DMS 273 treated with DMSO at 0.1 percent for 48 hours (cell line): ENCODE measurements around the gene DNAH14.
"Not testable (repeated sequence)": the region's sequence is repeated elsewhere in the genome, so short reads cannot be mapped to it uniquely, and the experiment has no call there.

Experiments used
- DNase-seq: peaks from one replicate; lab custom pipeline; 2025; lab: John Stamatoyannopoulos, UW

DNAH14 gene

DNA sequence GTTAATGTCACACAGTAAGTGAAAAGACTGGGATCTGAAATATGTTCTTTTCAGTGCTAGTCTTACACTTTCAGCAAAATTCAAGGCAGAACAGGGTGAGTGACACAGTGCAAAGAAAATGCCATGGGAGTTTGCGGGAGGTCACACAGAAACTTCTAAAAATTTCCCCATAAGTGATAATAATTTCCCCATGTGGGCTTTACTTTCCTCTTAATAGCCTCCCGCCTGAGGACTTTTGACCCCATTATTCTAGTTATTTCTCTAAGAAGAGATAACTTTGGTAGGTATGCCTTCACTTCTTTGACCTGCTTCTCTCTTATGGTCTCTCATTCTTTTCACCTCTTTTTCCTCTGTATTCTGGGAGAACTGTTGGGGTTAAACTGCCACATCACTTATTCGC lies 8.1 kb upstream of the DNAH14 start:
- DNase-seq = no peak

- DNase-seq = peak; percentile 7
Observed at GRCh38 chr1:224922404-224923164, 6.9 kb upstream of the DNAH14 start.

- DNase-seq = no peak
Observed at GRCh38 chr1:224923726-224924125, 5.7 kb upstream of the DNAH14 start.

DNA sequence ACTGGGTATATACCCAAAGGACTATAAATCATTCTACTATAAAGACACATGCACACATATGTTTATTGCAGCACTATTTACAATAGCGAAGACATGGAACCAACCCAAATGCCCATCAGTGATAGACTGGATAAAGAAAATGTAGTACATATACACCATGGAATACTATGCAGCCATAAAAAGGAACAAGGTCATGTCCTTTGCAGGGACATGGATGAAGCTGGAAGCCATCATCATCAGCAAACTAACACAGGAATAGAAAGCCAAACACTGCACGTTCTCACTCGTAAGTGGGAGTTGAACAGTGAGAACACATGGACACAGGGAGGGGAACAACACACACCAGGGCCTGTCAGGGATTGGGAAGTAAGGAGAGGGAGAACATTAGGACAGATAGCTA lies 1.8 kb upstream of the DNAH14 start:
- DNase-seq = not testable (repeated sequence)

- DNase-seq = no peak
Observed at GRCh38 chr1:224928906-224929305, 569 bp upstream of the DNAH14 start.

DNA sequence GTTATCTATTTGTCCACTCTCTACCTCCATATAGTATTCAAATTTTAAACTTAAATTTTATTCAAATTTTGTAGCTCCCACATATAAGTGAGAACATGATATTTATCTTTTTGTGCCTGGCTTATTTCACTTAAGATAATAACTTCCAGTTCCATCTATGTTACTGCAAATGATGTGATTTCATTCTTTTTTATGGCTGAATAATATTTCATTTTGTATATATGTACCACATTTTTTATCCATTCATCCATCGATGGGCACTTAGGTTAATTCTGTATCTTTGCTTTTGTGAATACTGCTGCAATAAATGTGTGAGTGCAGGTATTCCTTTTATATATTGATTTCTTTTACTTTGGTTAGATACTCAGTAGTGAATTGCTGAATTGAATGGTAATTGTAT lies 2.1 kb downstream of the DNAH14 start:
- DNase-seq = no peak

DNA sequence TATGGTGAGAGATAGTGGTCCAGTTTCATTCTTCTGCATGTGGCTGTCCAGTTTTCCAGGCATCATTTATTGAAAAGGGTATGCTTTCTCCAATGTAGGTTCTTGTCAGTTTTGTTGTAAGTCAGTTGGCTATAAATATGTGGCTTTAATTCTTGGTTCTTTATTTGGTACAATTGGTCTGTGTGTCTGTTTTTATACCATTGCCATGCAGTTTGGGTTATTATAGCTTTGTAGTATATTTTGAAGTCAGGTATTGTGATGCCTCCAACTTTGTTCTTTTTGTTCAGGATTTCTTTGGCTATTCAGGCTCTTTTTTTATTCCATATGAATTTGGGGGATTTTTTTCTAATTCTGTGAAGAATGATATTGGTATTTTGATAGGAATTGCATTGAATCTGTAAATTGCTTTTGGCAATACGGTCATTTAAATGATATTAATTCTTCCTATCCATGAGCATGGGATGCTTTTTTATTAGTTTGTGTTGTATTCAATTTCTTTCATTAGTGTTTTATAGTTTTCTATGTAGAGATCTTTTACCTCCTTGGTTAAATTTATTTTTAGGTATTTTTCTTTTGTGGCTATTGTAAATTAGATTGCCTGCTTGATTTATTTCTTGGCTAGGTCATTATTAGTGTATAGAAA lies 3.3 kb downstream of the DNAH14 start:
- DNase-seq = no peak

DNA sequence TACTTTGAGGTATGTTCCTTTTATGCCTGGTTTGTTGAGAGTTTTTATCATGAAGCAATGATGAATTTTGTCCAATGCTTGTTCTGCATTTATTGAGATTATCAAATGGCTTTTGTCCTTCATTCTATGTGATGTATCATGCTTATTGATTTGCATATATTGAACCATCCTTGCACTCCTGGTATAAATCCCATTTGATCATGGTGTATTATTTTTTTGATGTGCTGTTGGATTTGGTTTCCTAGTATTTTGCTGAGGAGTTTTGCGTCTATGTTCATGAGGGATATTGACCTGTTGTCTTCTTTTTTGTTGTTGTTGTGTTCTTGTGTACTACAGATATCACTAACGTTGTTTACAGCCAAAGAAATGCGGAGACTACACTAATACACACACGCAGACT lies 4.1 kb downstream of the DNAH14 start:
- no peak for DNase-seq

DNA sequence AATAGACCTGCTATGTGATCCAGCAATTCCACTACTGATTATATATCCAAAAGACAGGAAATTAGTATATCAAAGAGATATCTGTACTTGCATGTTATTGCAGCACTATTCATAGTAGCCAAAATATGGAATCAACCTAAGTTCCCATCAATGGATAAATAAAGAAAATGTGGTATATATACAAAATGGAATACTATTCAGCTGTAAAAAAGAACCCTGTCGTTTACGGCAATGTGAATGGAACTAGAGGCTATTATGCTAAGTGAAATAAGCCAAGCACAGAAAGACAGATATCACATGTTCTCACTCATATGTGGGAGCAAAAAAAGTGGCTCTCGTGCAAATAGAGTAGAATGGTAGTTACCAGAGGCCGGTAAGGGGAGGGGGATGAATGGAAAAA lies 9.2 kb downstream of the DNAH14 start:
- no peak for DNase-seq

DNA sequence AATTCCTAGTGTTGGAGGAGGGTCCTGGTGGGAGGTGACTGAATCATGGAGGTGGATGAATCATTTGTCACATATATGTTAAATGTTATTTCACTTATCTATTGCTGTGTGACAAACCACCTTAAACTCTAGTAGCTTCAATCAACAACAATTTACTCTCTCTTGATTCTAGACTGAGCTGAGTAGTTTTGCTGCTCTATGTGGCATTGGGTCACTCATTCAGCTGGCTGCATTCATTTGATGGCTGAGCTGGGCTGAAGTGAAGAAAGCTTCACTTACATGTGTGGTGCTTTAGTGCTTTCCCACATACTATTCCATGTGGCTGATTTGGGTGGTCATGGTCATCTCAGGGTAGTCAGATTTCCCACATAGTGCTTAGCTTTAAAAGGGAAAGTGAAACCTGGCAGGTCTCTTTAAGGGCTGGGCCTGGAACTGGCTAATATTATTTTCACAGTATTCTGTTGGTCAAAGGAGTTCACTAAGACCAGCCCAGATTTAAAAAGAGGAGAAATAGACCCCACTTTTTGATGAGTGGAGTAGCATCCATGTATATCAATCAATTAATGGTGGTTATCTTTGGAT lies 10.5 kb downstream of the DNAH14 start:
- DNase-seq = no peak

DNA sequence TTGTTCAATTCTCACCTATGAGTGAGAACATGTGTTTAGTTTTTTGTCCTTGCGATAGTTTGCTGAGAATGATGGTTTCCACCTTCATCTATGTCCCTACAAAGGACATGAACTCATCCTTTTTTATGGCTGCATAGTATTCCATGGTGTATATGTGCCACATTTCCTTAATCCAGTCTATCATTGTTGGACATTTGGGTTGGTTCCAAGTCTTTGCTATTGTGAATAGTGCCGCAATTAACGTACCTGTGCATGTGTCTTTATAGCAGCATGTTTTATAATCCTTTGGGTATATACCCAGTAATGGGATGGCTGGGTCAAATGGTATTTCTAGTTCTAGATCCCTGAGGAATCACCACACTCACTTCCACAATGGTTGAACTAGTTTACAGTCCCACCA lies 11.3 kb downstream of the DNAH14 start:
- DNase-seq = not testable (repeated sequence)

DNA sequence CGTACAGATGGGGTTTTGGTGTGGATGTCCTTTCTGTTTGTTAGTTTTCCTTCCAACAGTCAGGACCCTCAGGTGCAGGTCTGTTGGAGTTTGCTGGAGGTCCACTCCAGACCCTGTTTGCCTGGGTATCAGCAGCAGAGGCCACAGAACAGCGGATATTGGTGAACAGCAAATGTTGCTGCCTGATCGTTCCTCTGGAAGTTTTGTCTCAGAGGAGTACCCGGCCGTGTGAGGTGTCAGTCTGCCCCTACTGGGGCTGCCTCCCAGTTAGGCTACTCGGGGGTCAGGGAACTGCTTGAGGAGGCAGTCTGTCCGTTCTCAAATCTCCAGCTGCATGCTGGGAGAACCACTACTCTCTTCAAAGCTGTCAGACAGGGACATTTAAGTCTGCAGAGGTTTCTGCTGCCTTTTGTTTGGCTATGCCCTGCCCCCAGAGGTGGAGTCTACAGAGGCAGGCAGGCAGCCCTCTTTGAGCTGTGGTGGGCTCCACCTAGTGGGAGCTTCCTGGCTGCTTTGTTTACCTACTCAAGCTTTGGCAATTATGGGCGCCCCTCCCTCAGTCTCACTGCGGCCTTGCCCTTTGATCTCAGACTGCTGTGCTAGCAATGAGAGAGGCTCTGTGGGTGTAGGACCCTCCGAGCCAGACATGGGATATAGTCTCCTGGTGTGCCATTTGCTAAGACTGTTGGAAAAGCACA lies 16.3 kb downstream of the DNAH14 start:
- not testable (repeated sequence) for DNase-seq

DNA sequence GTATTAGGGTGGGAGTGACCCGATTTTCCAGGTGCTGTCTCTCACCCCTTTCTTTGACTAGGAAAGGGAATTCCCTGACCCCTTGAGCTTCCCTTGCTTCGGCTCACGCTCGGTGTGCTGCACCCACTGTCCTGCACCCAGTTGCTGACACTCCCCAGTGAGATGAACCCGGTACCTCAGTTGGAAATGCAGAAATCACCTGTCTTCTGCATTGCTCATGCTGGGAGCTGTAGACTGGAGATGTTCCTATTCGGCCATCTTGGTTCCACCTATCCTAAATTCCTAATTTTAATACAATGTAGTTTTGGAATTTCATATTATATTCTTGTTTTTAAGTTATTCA lies 16.8 kb downstream of the DNAH14 start:
- DNase-seq = not testable (repeated sequence)

GRCh38 chr1:224957696-224958095 lies 28.2 kb downstream of the DNAH14 start:
- DNase-seq = no peak

- DNase-seq = no peak
Observed at GRCh38 chr1:224958490-224958889, 29.0 kb downstream of the DNAH14 start.

GRCh38 chr1:224959115-224959514 lies 29.6 kb downstream of the DNAH14 start:
- DNase-seq = no peak

DNA sequence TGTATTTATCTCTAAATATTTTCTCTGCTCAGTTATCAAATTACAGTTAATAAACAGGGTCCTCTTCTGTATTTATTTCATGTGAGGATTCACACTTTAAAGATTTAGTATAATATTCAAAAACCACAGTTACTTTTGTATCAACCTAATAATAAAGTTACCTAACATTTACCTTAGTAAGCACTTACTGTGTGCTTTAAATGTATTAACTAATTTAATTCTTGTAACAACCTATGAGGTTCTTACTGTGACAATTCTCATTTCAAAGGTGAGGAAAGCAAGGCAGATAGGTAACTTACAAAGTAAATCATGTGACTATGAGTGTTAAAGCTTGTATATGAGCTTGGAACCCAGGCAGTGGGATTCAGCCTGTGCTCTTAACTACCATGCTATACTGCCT lies 30.2 kb downstream of the DNAH14 start:
- DNase-seq = no peak

GRCh38 chr1:224980181-224980580 lies 50.7 kb downstream of the DNAH14 start:
- DNase-seq = no peak

DNA sequence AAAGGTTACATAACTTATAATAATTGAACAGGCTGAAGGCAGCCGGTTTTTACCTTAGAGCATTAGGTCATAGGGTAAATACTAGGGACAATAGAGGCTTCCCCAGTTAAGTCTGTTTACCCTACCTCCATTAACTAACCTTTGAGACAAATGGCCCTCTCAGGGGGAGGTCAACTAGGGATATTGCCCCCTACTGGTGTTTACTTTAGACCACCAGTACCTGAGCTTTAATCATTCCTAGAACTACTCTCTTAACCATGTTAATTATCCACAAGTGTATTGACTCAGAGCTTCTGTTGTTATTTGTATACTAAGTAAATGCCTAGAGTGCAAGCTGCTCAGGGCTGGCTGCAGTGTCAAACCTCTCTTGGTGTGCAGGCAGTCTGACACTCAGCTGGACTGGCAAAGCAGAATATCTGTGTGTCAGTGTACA lies 52.5 kb downstream of the DNAH14 start:
- not testable (repeated sequence) for DNase-seq

DNA sequence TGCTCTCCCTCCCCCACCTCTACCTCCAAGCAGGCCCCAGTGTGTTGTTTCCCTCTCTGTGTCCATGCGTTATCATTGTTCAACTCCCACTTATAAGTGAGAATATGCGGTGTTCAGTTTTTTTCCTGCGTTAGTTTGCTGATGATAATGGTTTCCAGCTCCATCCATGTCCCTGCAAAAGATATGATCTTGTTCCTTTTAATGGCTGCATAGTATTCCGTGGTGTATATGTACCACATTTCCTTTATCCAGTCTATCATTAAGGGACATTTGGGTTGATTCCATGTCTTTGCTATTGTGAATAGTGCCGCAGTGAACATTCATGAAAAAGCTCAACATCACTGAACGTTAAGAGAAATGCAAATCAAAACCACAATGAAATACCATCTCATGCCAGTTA lies 58.6 kb downstream of the DNAH14 start:
- DNase-seq = no peak

- DNase-seq = no peak
Observed at GRCh38 chr1:224989615-224990014, 60.1 kb downstream of the DNAH14 start.

- not testable (repeated sequence) for DNase-seq
Observed at GRCh38 chr1:224991550-224991949, 62.1 kb downstream of the DNAH14 start.

DNA sequence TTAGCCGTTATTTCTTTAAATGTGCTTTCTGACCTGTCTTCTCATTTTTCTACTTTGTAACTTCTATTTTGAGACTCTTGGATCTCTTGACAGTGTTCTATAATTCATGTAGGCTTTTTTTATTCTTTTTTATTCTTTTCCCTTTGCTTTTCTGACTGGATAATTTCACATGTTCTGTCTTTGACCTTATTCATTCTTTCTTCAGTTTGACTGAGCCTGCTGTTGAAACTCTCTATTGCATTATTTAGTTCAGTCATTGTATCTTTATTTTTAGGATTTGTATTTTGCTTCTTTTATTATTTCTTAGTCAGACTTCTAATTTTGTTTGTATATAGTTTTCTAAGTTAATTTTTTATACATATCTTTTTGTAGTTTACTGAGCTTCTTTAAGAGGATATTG lies 66.1 kb downstream of the DNAH14 start:
- DNase-seq = no peak
